Measurements from ENCODE around the gene VPS13D.
"Not testable (repeated sequence)": the region's sequence is repeated elsewhere in the genome, so short reads cannot be mapped to it uniquely, and the experiment has no call there.

Gene VPS13D

DNA sequence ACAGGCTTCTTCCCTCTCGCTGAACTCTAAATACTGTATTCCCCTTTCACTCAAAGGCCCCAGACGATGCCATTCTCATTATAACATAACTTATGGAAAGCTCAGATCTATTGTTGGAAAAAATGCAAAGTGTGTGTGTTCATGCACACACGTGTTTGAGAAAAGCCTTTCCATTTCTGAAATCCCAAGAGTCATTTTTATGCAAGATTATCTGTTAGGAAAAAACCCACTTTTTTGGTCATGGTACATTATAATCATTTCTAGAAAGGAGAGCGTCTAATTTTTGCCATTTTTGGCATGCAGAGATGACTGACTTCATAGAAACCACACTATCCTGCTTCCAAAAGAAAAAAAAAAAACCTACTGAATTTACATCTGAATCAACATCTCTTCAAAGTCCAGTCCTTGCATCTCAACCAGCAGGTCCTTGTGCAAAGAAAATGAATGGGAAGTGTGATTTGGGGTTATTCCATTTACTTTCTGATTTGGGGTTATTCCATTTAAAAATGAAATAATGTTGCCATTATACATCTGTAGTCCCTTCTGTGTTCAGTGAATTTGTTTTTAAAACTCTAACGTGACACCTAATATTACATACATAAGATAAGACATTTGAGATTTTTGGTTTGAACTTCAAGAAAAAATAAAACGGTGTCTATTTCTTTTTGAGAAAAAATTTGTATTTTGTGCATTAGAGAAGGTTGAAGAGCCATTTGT, 237.9 kb downstream of the VPS13D start:
- peak; percentile 25 for DNase-seq (ENCODE audit: low read depth)
- H3K4me3 ChIP-seq (ENCODE audit: low read length), result no peak overlapping the region
- TF ChIP-seq, protein P1, sequence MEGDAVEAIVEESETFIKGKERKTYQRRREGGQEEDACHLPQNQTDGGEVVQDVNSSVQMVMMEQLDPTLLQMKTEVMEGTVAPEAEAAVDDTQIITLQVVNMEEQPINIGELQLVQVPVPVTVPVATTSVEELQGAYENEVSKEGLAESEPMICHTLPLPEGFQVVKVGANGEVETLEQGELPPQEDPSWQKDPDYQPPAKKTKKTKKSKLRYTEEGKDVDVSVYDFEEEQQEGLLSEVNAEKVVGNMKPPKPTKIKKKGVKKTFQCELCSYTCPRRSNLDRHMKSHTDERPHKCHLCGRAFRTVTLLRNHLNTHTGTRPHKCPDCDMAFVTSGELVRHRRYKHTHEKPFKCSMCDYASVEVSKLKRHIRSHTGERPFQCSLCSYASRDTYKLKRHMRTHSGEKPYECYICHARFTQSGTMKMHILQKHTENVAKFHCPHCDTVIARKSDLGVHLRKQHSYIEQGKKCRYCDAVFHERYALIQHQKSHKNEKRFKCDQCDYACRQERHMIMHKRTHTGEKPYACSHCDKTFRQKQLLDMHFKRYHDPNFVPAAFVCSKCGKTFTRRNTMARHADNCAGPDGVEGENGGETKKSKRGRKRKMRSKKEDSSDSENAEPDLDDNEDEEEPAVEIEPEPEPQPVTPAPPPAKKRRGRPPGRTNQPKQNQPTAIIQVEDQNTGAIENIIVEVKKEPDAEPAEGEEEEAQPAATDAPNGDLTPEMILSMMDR (conservative IDR thresholded peaks at IDR 0.05; ENCODE audit: low read length), result no peak

DNA sequence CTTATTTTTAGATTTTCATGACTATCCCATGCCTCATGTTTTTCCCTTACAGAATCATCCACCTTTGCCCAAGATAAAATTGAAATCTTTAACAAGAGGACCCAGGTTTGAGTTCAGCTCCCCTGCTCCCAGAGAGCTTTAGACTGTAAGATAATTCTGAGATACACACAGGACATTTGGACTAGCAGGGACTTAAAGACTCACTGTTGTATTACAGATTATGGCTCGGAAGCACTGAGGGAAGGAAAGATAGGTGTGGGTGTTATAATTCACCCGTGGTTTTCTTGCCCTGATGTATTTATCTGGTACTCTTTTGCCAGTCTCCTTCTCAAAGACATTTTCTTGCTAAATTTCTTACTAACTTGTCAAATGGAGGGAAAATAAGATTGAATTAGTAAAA, 238.5 kb downstream of the VPS13D start:
- no peak for DNase-seq (ENCODE audit: low read depth)
- TF ChIP-seq, protein P1 (conservative IDR thresholded peaks at IDR 0.05; ENCODE audit: low read length), result no peak

DNA sequence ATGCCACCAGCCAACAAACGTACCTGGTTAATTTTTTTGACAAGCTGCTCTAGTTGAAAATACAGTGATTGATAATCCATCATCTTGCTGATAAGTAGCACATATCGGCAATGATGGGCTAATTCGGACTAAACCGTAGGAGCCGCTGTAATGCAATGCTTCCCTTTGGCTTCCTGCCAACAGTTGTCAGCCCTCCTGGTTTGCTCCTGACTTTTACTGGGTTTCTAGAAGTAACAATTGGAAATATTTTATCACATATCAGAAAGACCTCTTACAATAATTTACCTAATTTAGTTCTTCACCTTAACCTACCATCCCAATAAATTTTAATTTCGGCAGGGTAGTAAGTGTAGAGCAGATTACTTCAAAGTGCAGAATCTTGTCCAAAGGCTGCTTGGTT, 239.7 kb downstream of the VPS13D start:
- TF ChIP-seq, protein P1 (conservative IDR thresholded peaks at IDR 0.05; ENCODE audit: low read length), result no peak

More for the DNA sequence above, 238.5 kb downstream of the VPS13D start:
- H3K4me3 ChIP-seq (ENCODE audit: low read length), result no peak overlapping the region

DNA sequence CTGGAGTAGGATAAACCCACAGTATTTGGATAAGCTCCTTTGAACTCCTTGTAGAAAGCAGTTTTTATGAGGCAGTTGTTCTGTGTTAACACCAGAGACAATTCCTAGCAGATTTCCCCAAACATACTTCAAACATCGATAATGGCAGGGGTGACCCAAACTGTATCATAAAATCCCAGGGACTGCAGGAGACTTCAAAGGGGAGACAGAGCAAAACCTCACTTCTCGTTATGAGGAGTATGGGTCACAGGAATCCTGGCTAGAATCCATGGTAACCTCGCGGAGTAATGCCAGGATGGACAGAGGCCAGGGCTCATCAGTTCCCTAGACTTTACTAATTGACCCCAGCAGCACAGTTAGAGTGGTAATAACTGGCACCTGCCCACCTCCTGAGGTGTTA, 240.2 kb downstream of the VPS13D start:
- no peak overlapping the region for H3K4me3 ChIP-seq (ENCODE audit: low read length)
- TF ChIP-seq, protein P1 (conservative IDR thresholded peaks at IDR 0.05; ENCODE audit: low read length), result no peak
- no peak for DNase-seq (ENCODE audit: low read depth)

More for the DNA sequence above, 239.7 kb downstream of the VPS13D start:
- H3K4me3 ChIP-seq (ENCODE audit: low read length), result no peak overlapping the region
- no peak for DNase-seq (ENCODE audit: low read depth)

DNA sequence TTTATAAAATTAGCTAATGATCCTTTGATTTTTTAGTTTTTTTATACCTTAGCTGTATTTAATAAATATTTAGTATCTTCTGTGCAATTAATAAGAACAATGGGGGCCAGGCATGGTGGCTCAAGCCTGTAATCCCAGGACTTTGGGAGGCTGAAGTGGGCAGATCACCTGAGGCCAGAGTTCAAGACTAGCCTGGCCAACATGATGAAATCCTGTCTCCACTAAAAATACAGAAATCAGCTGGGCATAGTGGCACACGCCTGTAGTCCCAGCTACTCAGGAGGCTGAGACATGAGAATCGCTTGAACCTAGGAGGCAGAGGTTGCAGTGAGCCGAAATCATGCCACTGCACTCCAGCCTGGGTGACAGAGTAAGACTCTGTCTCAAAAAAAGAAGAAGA, 241.1 kb downstream of the VPS13D start:
- not testable (repeated sequence) for H3K4me3 ChIP-seq (ENCODE audit: low read length); DNase-seq (ENCODE audit: low read depth)

DNA sequence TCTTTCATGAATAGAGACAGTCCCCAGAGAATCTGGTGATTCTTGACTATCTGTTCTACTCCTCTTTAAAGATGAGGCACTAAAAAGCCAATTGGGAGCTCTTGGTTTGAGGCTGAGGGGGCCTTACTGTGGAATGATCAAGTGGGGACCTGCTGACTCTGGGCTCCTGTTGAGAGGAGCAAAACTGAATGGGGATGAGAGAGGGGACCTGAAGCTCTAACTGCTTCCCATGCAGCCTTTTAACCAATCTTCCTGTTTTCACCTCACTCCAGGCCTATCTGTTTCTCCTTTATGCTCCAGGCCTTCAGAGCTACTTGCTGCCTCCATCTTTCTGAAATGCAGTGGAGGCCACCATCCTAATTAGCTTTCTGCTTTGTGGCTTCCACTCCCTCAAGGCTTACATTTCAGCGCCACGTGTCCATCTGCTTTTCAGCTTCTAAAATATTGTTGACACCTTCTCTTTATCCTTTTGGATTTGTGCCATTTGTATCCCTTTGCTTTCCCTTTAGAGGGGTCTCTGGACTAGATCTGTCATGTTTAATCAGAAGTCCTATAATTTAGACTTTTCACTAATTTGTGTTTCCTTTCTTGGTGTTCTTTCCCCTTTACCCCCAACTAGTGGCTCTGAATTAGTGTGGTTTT, 242.4 kb downstream of the VPS13D start:
- no peak overlapping the region for H3K4me3 ChIP-seq (ENCODE audit: low read length)
- TF ChIP-seq, protein P1 (conservative IDR thresholded peaks at IDR 0.05; ENCODE audit: low read length), result no peak
- DNase-seq (ENCODE audit: low read depth), result no peak

DNA sequence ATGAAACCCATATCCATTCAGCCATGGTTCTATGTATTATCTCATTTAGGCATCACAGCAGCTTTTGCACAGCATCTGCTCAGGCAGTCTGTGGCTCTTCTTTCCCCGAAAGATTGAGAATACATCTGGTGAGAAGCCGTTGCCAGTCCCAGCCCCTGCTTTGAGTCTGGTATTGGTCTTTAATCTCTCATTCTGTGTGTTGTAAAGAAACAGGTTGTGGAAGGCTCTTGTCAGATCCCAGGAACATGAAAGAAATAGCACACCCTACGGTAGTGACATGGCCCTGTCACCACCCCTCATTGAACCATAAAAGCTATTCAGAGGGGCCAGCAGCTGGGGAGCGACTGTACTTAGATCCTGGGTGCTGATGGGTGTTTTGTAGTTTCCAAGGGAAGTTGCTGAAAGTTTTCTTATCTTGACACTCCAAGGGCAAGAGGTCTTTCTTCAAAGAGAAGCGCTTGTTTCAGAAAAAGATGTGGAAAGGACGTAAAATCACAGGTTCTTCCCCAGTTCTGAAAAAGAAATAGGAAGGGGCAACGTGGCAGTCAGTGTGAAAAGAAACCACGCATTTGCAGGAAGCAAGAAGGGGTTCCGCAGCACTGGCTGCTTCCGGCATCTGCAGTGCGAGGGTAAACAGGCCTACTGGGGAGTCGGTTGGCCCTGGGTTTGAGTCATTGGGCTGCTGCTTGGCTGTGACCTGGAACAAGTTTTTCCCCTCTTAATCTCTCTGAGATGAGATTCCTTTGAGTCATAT, 243.1 kb downstream of the VPS13D start:
- TF ChIP-seq, protein P1 (conservative IDR thresholded peaks at IDR 0.05; ENCODE audit: low read length), result no peak
- H3K4me3 ChIP-seq (ENCODE audit: low read length), result no peak overlapping the region
- DNase-seq (ENCODE audit: low read depth), result no peak

All from AG10803 (cell line).